Erythroblast (primary cell): ENCODE data around the gene ANO10.

Experiments used
- GATA1 ChIP-seq: IDR thresholded peaks from 2 replicates; pipeline ENCODE4 v1.6.1; 2011; ENCODE audit warnings: low read depth, mild to moderate bottlenecking, control low read depth, low read length, moderate library complexity
- POLR2A ChIP-seq: IDR thresholded peaks from 2 replicates; pipeline ENCODE4 v1.6.1; 2011; ENCODE audit warnings: mild to moderate bottlenecking, low read length

GRCh38 chr3:43582866-43583265 is 38.9 kb downstream of the ANO10 start:
- TF ChIP-seq POLR2A (no peak), GATA1 (no peak)
